COLO668 (cell line): ENCODE data around the gene SLCO1C1.

Experiments
- DNase-seq: peaks from one replicate; lab custom pipeline; 2025; ENCODE audit not compliant: unreplicated experiment; lab: John Stamatoyannopoulos, UW

SLCO1C1 gene

DNA sequence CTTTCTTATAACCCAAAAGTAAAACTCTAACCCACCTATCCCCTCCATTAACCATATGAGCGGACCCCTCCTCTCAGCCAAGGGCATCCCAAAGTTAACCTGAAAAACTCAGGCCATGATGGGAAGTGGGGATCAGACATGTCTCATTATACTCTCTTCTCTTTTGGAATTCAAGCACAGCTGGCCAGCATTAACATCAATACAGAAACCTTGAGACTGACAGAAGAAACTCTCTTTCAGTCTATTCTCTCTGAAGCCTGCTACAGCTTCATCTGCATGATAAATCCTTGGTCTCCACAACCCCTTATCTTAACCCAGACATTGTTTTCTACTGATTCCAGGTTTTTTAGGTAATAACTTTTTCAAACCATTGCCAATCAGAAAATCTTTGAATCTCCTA, 97.8 kb downstream of the SLCO1C1 start:
- no peak for DNase-seq

DNA sequence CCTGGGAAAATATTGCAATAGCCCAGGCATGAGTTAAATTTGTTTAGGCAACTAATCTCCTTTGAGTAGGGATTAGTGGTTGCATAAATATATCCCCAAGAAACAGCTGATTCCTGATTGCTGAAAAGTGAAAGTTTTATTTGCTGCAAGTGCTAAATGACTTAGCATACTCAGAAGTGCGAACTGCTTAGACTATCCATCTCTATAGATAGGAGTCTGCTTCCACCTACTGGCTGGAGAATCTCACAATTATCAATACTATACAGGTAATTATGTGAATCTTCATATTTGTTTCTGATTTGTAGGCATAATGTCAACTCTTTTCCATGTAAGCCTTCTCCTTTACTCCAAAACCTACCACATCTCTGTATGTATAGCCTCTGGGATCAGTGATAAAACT, 103.4 kb downstream of the SLCO1C1 start:
- no peak for DNase-seq

DNA sequence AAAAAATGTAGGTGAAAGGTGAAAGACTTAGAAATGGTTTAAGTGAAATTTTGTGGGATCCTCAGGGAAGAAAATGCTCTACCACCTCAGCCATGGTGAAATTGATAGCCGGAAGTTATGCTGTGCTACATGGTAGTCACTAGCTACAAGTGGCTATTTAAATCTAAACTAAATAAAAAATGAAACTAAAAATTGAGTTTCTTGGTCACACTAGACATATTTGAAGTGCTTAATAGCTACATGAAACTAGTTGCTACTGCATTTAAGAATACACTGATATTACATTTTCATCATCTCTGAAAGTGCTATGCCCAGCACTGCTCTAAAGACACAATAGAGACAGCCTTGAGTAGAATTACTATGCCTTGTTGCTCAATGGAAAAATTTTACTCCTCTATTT, 105.0 kb downstream of the SLCO1C1 start:
- DNase-seq = no peak

- no peak for DNase-seq
Measured at GRCh38 chr12:20801035-20801434, 105.9 kb downstream of the SLCO1C1 start.
